ENCODE data around the gene FAM20A. TPM values are rescaled to one million over a fixed set of nuclear protein-coding genes. Genes with fewer than 3 reads are reported as not detected.

Gene FAM20A
- total and polyA plus RNA-seq, 2 donors (not counting 1 experiment from before 2014, with no cell fraction given) = not detected

DNA sequence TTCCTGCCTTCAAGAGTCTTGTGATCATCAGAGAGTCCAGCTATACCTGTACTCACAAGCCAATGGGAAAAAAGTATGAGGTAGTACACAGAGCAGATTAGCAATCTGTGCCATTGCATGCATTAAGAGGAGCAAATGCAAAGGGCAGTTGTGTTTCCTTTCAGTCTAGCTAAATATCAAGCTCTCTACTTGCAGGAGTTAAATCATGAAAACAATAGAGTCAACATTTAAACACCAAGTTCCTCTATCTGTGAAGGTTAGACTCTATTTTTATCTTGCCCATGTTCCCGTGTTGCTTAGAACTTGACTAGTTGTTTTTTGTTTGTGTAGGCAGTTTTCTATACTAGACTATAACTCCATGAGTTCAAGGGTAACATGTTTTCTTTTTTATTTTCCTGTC is 4.7 kb upstream of the FAM20A start:
- H3K9ac ChIP-seq (ENCODE audit: low read length) = no peak overlapping the region
- H3K79me2 ChIP-seq (ENCODE audit: control insufficient read depth, insufficient read depth, low read length) = no peaks in the 10 kb centered on the region
- WGBS (ENCODE audit: insufficient coverage) = no CpG with 5 or more reads among the region's 1 CpG
- H3K4me1 ChIP-seq (ENCODE audit: control insufficient read depth in 2 of 2, insufficient read depth in 2 of 2, low read length in 2 of 2) = peaks cover 0 to 6% of the 10 kb centered on the region in 2 donors
- H3K9me3 Mint-ChIP-seq (ENCODE audit: insufficient read depth) = peaks cover 16% of the 10 kb centered on the region
- no peak overlapping the region for H2AFZ ChIP-seq (ENCODE audit: insufficient read depth, low read depth, low read length, poor library complexity, severe bottlenecking)
- no peak overlapping the region for H3K27ac Mint-ChIP-seq
- intact Hi-C loops (cut with micrococcal nuclease) = no loop called here
- H3K4me1 Mint-ChIP-seq = peaks cover 9% of the 10 kb centered on the region
- peaks cover 0 to 21% (median 16%) of the 10 kb centered on the region in 4 experiments for H3K27me3 ChIP-seq (replicated peaks in 1 of 4; ENCODE audit: control extremely low read depth in 1 of 4, control insufficient read depth in 3 of 4, insufficient read depth in 4 of 4, low read length in 3 of 4)
- TF ChIP-seq, protein P1, sequence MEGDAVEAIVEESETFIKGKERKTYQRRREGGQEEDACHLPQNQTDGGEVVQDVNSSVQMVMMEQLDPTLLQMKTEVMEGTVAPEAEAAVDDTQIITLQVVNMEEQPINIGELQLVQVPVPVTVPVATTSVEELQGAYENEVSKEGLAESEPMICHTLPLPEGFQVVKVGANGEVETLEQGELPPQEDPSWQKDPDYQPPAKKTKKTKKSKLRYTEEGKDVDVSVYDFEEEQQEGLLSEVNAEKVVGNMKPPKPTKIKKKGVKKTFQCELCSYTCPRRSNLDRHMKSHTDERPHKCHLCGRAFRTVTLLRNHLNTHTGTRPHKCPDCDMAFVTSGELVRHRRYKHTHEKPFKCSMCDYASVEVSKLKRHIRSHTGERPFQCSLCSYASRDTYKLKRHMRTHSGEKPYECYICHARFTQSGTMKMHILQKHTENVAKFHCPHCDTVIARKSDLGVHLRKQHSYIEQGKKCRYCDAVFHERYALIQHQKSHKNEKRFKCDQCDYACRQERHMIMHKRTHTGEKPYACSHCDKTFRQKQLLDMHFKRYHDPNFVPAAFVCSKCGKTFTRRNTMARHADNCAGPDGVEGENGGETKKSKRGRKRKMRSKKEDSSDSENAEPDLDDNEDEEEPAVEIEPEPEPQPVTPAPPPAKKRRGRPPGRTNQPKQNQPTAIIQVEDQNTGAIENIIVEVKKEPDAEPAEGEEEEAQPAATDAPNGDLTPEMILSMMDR (IDR thresholded peaks at IDR 0.05) = no peak
- TF ChIP-seq EZH2 (IDR thresholded peaks at IDR 0.05; ENCODE audit: borderline replicate concordance, insufficient read depth, low read depth, low read length, poor library complexity, severe bottlenecking) = no peak
- no peaks in the 10 kb centered on the region for H3K36me3 ChIP-seq (replicated peaks in 1 of 2; ENCODE audit: control extremely low read depth in 1 of 2, control insufficient read depth in 1 of 2, extremely low read depth in 1 of 2, insufficient read depth in 2 of 2, low read length in 1 of 2)
- H3K4me2 ChIP-seq (replicated peaks; ENCODE audit: low read depth, low read length, poor library complexity, severe bottlenecking) = no peak overlapping the region
- peaks cover 31% of the 10 kb centered on the region for H3K27me3 Mint-ChIP-seq
- no peak overlapping the region for H3K4me3 Mint-ChIP-seq
- ATAC-seq (ENCODE audit: low read depth) = no peak
- DNase-seq = no peak
- peaks cover 4 to 30% (median 10%) of the 10 kb centered on the region in 3 donors for H3K9me3 ChIP-seq (ENCODE audit: control extremely low read depth in 1 of 3, control insufficient read depth in 2 of 3, insufficient read depth in 1 of 3, low read length in 2 of 3)
- H3K4me3 ChIP-seq (ENCODE audit: control extremely low read depth in 1 of 5, extremely low read depth in 1 of 5, insufficient read depth in 1 of 5, low read depth in 2 of 5, low read length in 4 of 5) = no peak overlapping the region
- POLR2A ChIA-PET = no interaction called here
- CTCF ChIA-PET = no interaction called here
- no peak overlapping the region for H3K27ac ChIP-seq (ENCODE audit: low read length in 2 of 2)
- no peaks in the 10 kb centered on the region for H4K20me1 ChIP-seq (ENCODE audit: control insufficient read depth, insufficient read depth, low read length, poor library complexity, severe bottlenecking)

DNA sequence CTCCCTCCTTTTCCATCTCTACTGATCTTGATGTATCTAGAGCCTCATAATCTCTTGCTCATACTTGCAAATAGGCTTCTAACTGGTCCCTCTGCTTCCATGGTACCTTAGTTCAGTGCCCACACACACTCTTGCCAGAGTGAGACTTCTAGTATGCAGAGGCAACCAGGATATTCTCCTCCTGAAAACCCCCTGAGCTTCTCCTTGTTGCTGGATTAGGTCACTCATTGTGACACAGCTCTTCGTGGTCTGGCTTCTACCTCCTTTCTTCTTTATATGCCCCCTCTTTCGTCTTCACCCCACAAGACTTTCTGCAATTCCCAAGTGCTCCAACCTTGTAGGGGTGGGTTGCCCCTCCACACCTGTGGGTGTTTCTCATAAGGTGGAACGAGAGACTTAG is 2.5 kb upstream of the FAM20A start:
- H3K27me3 ChIP-seq (replicated peaks in 1 of 4; ENCODE audit: control extremely low read depth in 1 of 4, control insufficient read depth in 3 of 4, insufficient read depth in 4 of 4, low read length in 3 of 4) = peaks cover 0 to 36% (median 28%) of the 10 kb centered on the region in 4 experiments
- no peak overlapping the region for H3K27ac ChIP-seq (ENCODE audit: low read length in 2 of 2)
- DNase-seq (no peak), ATAC-seq (ENCODE audit: low read depth) (no peak)
- Mint-ChIP-seq H3K27ac (no peak overlapping the region), H3K4me3 (no peak overlapping the region), H3K27me3 (peaks cover 41% of the 10 kb centered on the region), H3K4me1 (peaks cover 16% of the 10 kb centered on the region), H3K9me3 (ENCODE audit: insufficient read depth) (peaks cover 9% of the 10 kb centered on the region)
- no peaks in the 10 kb centered on the region for H3K36me3 ChIP-seq (replicated peaks in 1 of 2; ENCODE audit: control extremely low read depth in 1 of 2, control insufficient read depth in 1 of 2, extremely low read depth in 1 of 2, insufficient read depth in 2 of 2, low read length in 1 of 2)
- no peak overlapping the region for H3K4me2 ChIP-seq (replicated peaks; ENCODE audit: low read depth, low read length, poor library complexity, severe bottlenecking)
- H3K79me2 ChIP-seq (ENCODE audit: control insufficient read depth, insufficient read depth, low read length) = no peaks in the 10 kb centered on the region
- no peaks in the 10 kb centered on the region for H4K20me1 ChIP-seq (ENCODE audit: control insufficient read depth, insufficient read depth, low read length, poor library complexity, severe bottlenecking)
- H3K4me3 ChIP-seq (ENCODE audit: control extremely low read depth in 1 of 5, extremely low read depth in 1 of 5, insufficient read depth in 1 of 5, low read depth in 2 of 5, low read length in 4 of 5) = no peak overlapping the region
- ChIA-PET CTCF (no interaction called here), POLR2A (no interaction called here)
- peaks cover 9 to 19% of the 10 kb centered on the region in 2 donors for H3K4me1 ChIP-seq (ENCODE audit: control insufficient read depth in 2 of 2, insufficient read depth in 2 of 2, low read length in 2 of 2)
- intact Hi-C loops (cut with micrococcal nuclease) = no loop called here
- peaks cover 4 to 8% (median 5%) of the 10 kb centered on the region in 3 donors for H3K9me3 ChIP-seq (ENCODE audit: control extremely low read depth in 1 of 3, control insufficient read depth in 2 of 3, insufficient read depth in 1 of 3, low read length in 2 of 3)
- TF ChIP-seq EZH2 (IDR thresholded peaks at IDR 0.05; ENCODE audit: borderline replicate concordance, insufficient read depth, low read depth, low read length, poor library complexity, severe bottlenecking) = no peak
- TF ChIP-seq, protein P1 (IDR thresholded peaks at IDR 0.05) = no peak
- no peak overlapping the region for H2AFZ ChIP-seq (ENCODE audit: insufficient read depth, low read depth, low read length, poor library complexity, severe bottlenecking)
- H3K9ac ChIP-seq (ENCODE audit: low read length) = no peak overlapping the region
- WGBS (ENCODE audit: insufficient coverage) = no CpG with 5 or more reads among the region's 3 CpGs

Measured in B cell (primary cell).